HG02840 (cell line): ENCODE results near the gene CACNA2D4.

Source experiments
- ATAC-seq: cut with Tn5 transposase; IDR thresholded peaks from one replicate; pipeline ENCODE4 v1.9.1; 2021; ENCODE audit warnings: mild to moderate bottlenecking, moderate library complexity, moderate number of reproducible peaks; ENCODE audit not compliant: unreplicated experiment, low FRiP score

Gene CACNA2D4

DNA sequence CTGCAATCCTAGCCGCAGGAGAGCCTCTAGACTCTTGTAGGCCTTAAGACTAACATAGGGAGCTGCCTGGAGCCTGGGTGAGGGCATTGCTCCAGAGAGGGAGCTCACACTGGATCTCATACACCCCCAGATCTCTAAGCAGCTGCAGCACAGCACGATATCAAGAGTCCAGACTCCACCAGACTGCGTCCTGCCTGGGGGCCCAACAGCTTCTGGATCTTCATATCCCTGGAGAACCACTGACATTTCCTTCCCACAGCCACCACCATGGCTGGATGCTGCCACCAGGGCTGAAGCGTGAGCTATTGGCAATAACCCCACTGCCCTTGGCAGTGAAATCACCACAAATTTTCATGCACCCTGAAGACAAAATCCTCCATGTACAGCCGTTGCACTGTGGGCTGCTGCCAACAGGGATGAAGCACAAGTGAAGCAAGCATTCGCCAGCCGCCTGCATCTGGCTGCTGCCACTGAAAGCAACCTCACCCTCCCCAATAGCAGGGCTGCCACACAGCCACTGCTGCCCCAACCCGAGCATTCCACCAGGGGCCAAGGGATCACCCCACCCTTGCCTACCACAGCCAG lies 28.2 kb downstream of the CACNA2D4 start:
- ATAC-seq: no peak

GRCh38 chr12:1888923-1889322 lies 29.5 kb downstream of the CACNA2D4 start:
- ATAC-seq: no peak

GRCh38 chr12:1886396-1887008 lies 31.9 kb downstream of the CACNA2D4 start:
- ATAC-seq: no peak

DNA sequence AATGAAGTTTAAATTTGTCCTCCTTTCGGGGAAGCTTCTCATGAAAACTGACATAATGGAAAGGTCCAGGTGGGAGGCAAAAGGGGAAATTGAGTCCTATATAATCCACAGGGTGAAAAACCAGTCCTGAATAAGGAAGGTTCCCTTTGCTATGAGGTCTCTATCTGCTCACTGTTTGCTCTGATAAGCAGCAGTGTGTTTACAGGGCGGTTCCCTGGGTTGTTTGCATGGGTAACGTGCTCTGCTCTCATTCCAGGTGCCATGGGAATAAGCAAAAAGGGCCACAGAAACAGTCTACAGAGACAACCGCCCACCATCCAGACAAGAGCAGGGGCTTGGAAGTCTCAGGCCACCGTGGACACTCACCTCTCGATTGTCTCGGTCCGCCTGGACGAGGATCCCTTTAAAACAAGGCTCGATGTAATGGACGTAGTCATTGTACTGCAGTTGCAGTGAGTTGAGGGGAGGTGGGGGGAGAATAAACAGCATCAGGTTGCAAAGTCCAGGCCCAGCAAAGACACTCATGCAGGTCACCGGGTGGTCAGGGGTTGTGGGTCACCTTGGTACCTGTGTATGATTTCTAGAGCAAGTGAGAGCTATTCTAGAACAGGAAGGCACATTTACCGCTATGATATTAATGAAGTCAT lies 32.7 kb downstream of the CACNA2D4 start:
- ATAC-seq: no peak

GRCh38 chr12:1885082-1885596 lies 33.3 kb downstream of the CACNA2D4 start:
- ATAC-seq: no peak

DNA sequence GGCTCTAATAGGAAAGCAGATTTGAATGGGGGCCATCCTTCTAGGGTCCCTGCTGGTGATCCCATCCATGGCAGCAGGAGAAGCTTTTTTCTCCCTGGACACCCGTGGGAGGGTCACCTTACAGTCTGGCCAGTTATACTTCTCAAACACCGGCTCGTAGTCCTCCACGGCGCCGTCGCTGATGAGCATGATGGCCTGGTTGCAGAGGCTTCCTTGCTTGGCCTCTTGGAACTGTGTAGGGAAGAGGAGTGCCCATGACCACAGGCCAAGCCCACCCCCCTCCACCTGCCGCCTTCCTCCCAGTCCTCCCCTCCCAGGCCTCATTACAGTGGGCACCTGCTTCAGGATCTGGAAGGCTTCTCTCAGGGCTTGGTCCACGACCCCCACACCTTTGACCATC lies 33.8 kb downstream of the CACNA2D4 start:
- ATAC-seq: no peak

DNA sequence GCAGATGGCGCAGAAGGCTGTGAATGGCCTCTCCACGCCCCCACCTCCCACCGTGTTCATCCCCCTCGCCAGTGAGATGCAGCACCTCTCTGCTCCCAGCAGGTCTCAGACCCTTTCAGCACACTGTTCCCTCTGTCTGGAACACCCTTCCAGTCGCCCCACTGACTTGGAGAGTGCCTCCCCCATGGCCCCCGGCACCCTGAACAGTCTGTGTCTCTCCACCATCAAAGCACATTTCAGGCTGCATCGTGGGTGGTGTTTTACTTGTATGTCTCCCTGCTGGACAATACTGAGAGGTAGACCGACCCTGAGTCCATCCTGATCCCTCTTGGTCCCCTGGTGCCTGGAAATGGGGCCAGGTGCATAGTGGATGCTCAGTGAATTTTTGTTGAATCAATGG lies 34.9 kb downstream of the CACNA2D4 start:
- no peak for ATAC-seq

DNA sequence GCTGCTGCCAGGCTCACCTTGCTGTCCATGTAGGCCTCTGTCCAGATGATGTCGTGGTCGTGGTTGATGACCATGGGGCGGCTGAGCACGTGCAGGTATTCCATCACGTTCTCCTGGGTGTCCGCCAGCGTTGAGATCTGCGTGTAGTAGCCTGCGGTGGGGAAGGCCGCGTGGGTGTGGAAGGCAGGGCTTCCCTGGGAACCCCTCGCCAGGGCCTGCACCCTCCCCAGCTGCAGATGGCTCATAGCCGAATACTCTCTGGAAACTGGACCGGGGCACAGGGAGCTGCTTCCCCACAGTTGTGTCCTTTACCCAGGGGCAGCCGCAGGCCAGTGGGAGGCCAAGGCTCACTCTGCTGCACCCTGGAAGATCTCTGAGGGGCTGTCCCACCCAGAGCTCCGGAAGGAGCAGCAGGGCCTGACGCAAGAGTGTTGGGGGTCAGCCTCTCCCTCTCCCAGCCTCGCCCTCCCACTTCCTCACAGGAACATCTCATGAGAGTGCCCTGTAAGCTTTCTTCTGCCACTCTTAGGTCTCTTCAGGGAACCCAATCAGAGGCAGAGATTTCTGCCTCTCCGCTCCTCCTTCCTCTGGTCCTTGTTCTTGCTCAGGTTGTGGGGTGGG lies 35.5 kb downstream of the CACNA2D4 start:
- no peak for ATAC-seq

DNA sequence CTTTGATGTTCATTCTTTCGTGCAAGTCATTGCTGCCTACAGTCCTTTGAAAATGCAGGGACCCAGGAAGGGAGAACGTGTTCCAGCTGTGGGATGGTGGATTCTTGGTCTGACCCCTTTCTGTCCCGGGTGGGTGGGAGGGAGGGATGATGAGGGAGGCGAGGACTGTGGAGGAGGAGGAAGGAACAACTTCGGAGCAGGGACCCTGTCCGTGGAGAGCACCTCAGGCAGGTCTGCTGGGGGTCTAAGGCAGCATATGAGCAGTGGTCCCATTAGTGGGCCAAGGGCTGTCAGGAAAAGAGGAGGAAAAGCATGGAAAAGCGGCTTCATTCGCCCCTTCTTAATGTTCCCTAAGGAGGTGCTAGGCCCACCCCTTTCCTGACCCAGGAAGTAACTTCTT lies 36.0 kb downstream of the CACNA2D4 start:
- ATAC-seq: no peak

- ATAC-seq: no peak
Measured at GRCh38 chr12:1881936-1882335, 36.5 kb downstream of the CACNA2D4 start.

- no peak for ATAC-seq
Measured at GRCh38 chr12:1881301-1881700, 37.2 kb downstream of the CACNA2D4 start.

DNA sequence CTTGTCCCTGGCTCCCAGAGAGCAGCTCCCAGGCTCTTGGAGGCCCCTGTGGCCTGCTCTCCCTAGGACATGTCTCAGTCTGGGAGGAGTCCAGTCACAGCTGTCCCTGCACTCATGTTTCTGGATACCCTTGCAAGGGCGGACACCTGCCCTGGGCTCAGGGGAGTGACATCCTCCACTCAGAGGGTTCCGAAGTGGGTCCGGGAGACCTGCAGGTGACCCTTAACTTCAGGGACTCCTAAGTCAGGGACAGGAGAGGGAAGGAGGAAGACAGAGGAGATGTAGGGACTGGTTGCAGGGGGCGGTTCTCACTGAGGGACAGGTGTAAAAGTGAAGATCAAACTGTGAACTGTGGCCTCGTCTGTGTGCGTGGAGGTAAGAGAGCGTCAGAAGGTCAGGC lies 37.6 kb downstream of the CACNA2D4 start:
- ATAC-seq: no peak

DNA sequence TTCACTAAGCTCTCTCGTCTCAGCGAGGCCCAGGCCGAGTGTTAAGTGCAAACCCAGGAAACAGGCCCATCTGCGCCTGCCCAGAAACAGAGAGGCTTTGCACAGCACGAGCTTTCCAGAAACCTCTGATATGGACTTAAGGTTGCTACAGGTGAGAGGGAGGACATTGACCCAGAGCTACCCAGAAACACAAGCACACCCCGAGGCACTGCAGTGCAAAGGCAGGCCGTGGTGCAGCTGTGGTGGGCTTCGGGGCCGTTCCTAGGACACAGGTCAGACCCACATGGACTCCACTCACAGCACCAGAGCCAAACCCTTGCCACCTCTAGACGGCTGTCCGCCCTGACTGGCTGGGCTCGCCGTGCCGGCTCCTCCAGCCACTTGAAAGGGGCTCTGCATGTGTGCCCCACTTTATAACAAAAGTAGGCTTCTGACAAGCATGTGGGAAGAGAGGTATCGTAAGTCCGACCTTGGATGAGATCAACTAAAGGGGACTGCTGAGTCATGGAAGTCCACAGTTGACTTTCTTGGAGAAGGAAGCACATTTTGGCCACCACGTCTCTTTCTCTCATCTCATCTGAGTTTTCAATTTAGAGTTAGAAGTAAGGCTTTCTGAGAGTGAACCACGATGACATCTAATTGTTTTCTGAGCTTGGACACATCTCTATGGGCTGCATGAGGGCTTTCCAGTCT lies 38.2 kb downstream of the CACNA2D4 start:
- no peak for ATAC-seq

DNA sequence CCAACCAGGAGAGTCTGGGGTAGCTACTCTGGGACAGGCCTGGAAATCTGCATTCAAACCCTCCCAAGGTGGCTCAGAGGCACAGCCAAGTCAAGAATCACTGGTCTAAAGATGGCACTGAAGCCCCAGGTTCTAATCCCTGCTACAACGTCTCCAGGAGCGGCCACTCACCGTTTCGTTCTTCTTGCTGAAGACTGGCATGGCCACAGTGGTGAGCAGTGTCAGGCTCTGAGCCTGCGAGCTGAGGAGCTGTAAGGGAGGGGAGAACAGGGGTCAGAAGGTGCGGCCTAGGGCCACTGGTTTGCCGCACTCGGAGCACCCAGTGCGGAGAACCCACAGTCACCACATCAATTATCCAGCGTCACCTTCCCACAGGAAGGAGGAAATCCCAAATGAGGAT lies 38.8 kb downstream of the CACNA2D4 start:
- ATAC-seq: no peak

GRCh38 chr12:1878695-1879094 lies 39.8 kb downstream of the CACNA2D4 start:
- ATAC-seq: no peak

DNA sequence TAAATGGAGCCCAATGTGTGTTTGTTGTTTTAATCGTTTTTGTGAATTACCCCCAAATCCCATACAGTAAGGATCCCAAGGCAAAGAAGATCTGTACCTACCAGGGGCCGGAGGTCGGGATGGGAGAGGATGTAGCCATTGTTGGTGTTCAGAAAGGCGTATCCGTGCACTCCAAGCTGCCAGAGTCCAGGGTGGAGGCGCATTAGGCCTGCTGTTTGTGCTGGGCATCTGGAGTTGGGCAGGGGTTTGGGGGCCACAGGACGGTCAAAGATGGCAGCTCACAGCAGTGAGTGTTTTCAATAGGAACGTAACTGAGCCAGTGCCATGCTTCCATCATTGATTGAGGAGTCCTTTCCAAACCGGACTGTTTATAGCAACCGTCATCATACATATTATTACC lies 40.2 kb downstream of the CACNA2D4 start:
- no peak for ATAC-seq

- no peak for ATAC-seq
Measured at GRCh38 chr12:1877169-1877878, 41.1 kb downstream of the CACNA2D4 start.

DNA sequence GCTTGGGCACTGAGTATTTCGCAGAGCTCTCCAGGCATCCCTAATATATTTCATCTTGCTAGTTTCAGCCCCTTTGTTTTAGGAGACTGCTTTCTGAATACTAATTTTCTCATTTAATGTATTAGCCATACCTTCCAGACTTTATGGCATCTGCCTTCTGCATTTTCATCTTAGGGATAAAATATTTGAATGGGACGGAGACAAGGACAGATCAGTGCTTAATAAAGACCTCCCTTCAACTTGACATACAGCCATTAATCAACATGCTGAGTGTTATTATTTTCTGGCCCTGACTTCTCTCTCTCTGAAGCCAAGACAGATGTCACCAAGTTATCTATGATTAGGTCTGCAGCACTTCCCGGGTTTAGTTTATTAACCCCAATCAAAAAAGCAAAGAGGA lies 42.4 kb downstream of the CACNA2D4 start:
- no peak for ATAC-seq

DNA sequence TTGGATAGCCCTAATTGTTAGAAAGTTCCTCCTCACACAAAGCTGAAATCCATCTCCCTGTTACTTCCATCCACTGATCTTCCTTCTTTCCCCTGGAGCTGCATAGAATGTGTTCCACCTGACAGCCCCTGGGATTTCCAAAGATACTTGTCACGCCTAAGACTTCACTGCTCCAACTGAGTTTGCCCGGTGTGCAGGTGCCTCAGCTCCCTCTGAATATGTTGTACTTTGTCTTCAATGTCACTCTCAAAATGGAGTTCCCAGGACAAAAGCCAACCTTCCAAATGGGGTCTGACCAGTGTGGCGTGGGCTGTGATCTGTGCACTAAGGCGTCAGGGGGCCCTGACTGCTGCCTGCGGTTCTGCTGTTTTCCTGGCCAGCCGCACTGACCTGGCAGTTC lies 42.8 kb downstream of the CACNA2D4 start:
- ATAC-seq: no peak
